PC-3 (cell line): Measurements from ENCODE around the gene DEK. TPM values are rescaled to one million over a fixed set of nuclear protein-coding genes. Genes with fewer than 3 reads are reported as not detected.

Source experiments
- ATAC-seq: fragments of 200-7000 bp; cut with Tn5 transposase; 2 replicates; pipeline ENCODE4 v1.9.1; 2020; ENCODE audit warnings: mild to moderate bottlenecking, moderate library complexity
- BruUV-seq: library from RNA; stranded (reverse); fragments of 400-500 nt; replicated peaks from 2 replicates; lab custom pipeline; 2021; lab: Mats Ljungman, UMichigan
- CTCF ChIA-PET: fragments of 300-600 bp; sonication (Branson Sonifier 250); formaldehyde crosslinking; loops from one replicate; lab custom pipeline; 2022; ENCODE audit warnings: antibody characterized with exemption; lab: Charles Lee
- POLR2A ChIA-PET: fragments of 300-600 bp; sonication (Branson Sonifier 250); formaldehyde crosslinking; loops from one replicate; lab custom pipeline; 2022; ENCODE audit warnings: antibody characterized with exemption; ENCODE audit not compliant: unreplicated experiment; lab: Charles Lee
- DNase-seq: peaks from one replicate; pipeline ENCODE4 v3.0.0-alpha.2; 2015
- H2AFZ ChIP-seq: fragments of 300-600 bp; sonication (generic); 2 replicates; pipeline ENCODE4 v1.6.0; 2016; ENCODE audit warnings: antibody characterized with exemption, low read length
- H3F3A ChIP-seq: fragments of 300-600 bp; sonication (generic); one replicate; pipeline ENCODE4 v1.6.0; 2017; ENCODE audit warnings: antibody characterized with exemption, low read length, control low read depth, mild to moderate bottlenecking; ENCODE audit not compliant: unreplicated experiment
- H3K27ac ChIP-seq: fragments of 300-600 bp; sonication (generic); 2 replicates; pipeline ENCODE4 v1.5.1; 2016; ENCODE audit warnings: mild to moderate bottlenecking, low read length
- H3K27me3 ChIP-seq: fragments of 300-600 bp; sonication (generic); 2 replicates; pipeline ENCODE4 v1.6.1; 2016; ENCODE audit warnings: low read length, mixed read lengths
- H3K36me3 ChIP-seq: fragments of 300-600 bp; sonication (generic); 2 replicates; pipeline ENCODE4 v1.6.1; 2016; ENCODE audit warnings: low read depth, mixed run types, low read length, mixed read lengths
- H3K4me1 ChIP-seq: fragments of 300-600 bp; sonication (generic); 2 replicates; pipeline ENCODE4 v1.5.1; 2016; ENCODE audit warnings: low read length; ENCODE audit not compliant: insufficient read depth
- H3K4me2 ChIP-seq: fragments of 300-600 bp; sonication (generic); 2 replicates; pipeline ENCODE4 v1.6.0; 2016; ENCODE audit warnings: low read length
- H3K4me3 ChIP-seq: fragments of 300-600 bp; sonication (generic); 2 replicates; pipeline ENCODE4 v1.5.1; 2016; ENCODE audit warnings: mild to moderate bottlenecking, low read length, mixed read lengths
- H3K79me2 ChIP-seq: fragments of 300-600 bp; sonication (generic); 2 replicates; pipeline ENCODE4 v1.6.1; 2017; ENCODE audit warnings: low read length, mixed read lengths
- H3K9ac ChIP-seq: fragments of 300-600 bp; sonication (generic); 2 replicates; pipeline ENCODE4 v1.6.0; 2016; ENCODE audit warnings: mild to moderate bottlenecking, low read length
- H3K9me2 ChIP-seq: fragments of 300-600 bp; sonication (generic); replicated peaks from 2 replicates; pipeline ENCODE4 v1.6.1; 2016; ENCODE audit warnings: mixed run types, low read length, mixed read lengths
- H3K9me3 ChIP-seq: fragments of 300-600 bp; sonication (generic); 2 replicates; pipeline ENCODE4 v1.6.1; 2016; ENCODE audit warnings: low read length, mixed read lengths
- H4K20me1 ChIP-seq: fragments of 300-600 bp; sonication (generic); 2 replicates; pipeline ENCODE4 v1.6.1; 2016; ENCODE audit warnings: low read length, mixed read lengths
- CTCF ChIP-seq: fragments of 300-600 bp; sonication (generic); conservative IDR thresholded peaks from 2 replicates; pipeline ENCODE4 v1.5.1; 2017; ENCODE audit warnings: antibody characterized with exemption, low read depth, mild to moderate bottlenecking, low read length
- EZH2 ChIP-seq: fragments of 300-600 bp; sonication (generic); IDR thresholded peaks from one replicate; pipeline ENCODE4 v1.6.1; 2017; ENCODE audit warnings: antibody characterized with exemption, mild to moderate bottlenecking, low read length; ENCODE audit not compliant: unreplicated experiment
- EZH2phosphoT487 ChIP-seq: fragments of 300-600 bp; sonication (generic); IDR thresholded peaks from 2 replicates; pipeline ENCODE4 v1.6.1; 2018; ENCODE audit warnings: mild to moderate bottlenecking, antibody characterized with exemption, low read length, borderline replicate concordance
- intact Hi-C: fragments of 100-400 bp; cut with micrococcal nuclease; formaldehyde crosslinking; loops from 2 replicates; pipeline ENCODE4 v1.9.0; 2023
- total RNA-seq: library from RNA; depleted of rRNA; stranded (reverse); fragments of >200 nt; gene quantifications from 2 replicates; pipeline ENCODE4 v1.2.3, GENCODE V29; 2014

DEK gene
- total RNA-seq, 1 experiment from 2014 or later, result 155 TPM

DNA sequence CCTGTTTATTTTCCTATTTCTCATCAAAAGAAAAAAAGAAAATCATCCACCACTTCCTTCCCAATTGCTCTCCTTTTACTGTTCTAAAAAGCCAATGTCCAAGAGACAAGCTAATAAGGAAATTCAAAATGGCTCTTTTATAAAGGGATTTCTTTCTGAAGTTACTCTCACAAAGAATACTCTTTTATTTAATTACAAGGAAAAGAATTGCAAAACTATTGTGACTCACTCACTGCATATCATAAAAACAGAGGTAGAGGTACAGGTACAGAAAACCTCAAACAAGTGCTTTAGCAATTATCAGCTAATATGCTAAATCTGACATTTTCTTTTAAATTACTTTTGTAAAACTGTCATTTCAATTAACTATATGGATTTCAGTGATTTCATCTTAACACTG is 18.1 kb downstream of the DEK start:
- peak; percentile 40 for DNase-seq
- no peak overlapping the region for H3K4me2 ChIP-seq
- peaks cover 68% of the 10 kb centered on the region for H3K36me3 ChIP-seq
- H3K4me3 ChIP-seq, result no peak overlapping the region
- ChIA-PET POLR2A (no interaction called here), CTCF (no interaction called here)
- H2AFZ ChIP-seq, result no peak overlapping the region
- H3K27ac ChIP-seq, result peak overlapping the region; percentile 9; the same call in 1 of the 2 replicates
- peaks cover 54% of the 10 kb centered on the region for H3K79me2 ChIP-seq
- H3F3A ChIP-seq, result peaks cover 8% of the 10 kb centered on the region
- TF ChIP-seq EZH2phosphoT487 (no peak), CTCF (no peak), EZH2 (no peak)
- no peaks in the 10 kb centered on the region for H3K9me2 ChIP-seq
- BruUV-seq, result no TSS peak
- H3K27me3 ChIP-seq, result no peaks in the 10 kb centered on the region
- no peak overlapping the region for H3K9ac ChIP-seq
- intact Hi-C loops, result loop anchor here (10.0 kb wide), 1 partner anchor 381 kb away; no protein-coding TSS in a partner anchor
- H3K4me1 ChIP-seq, result peaks cover 39% of the 10 kb centered on the region
- H4K20me1 ChIP-seq, result peaks cover 10% of the 10 kb centered on the region; the same call in 1 of the 2 replicates
- H3K9me3 ChIP-seq, result no peaks in the 10 kb centered on the region
- no peak for ATAC-seq

- ChIA-PET POLR2A (no interaction called here), CTCF (no interaction called here)
- TF ChIP-seq EZH2phosphoT487 (no peak), EZH2 (no peak), CTCF (no peak)
- Histone ChIP-seq H3K9ac (no peak overlapping the region), H3F3A (peaks cover 8% of the 10 kb centered on the region), H3K79me2 (peaks cover 54% of the 10 kb centered on the region), H4K20me1 (peaks cover 16% of the 10 kb centered on the region), H3K27me3 (no peaks in the 10 kb centered on the region), H3K4me3 (no peak overlapping the region), H3K27ac (peak overlapping the region; percentile 9; the same call in 1 of the 2 replicates), H3K4me1 (peaks cover 40% of the 10 kb centered on the region), H3K9me3 (no peaks in the 10 kb centered on the region), H3K4me2 (no peak overlapping the region), H2AFZ (no peak overlapping the region), H3K36me3 (peaks cover 68% of the 10 kb centered on the region), H3K9me2 (no peaks in the 10 kb centered on the region)
- ATAC-seq, result no peak
- BruUV-seq, result no TSS peak
- DNase-seq, result no peak
- intact Hi-C loops, result loop anchor here (10.0 kb wide), 1 partner anchor 381 kb away; no protein-coding TSS in a partner anchor
Measured at GRCh38 chr6:18245642-18246041, 18.7 kb downstream of the DEK start.

- no peak overlapping the region for H3K4me3 ChIP-seq
- TF ChIP-seq CTCF, result no peak
- TF ChIP-seq EZH2, result no peak
- no peak for TF ChIP-seq EZH2phosphoT487
- H4K20me1 ChIP-seq, result peaks cover 19% of the 10 kb centered on the region
- H3K79me2 ChIP-seq, result peaks cover 56% of the 10 kb centered on the region
- intact Hi-C loops, result loop anchor here (10.0 kb wide), 1 partner anchor 380 kb away; no protein-coding TSS in a partner anchor
- no peak for DNase-seq
- no peak overlapping the region for H3K27ac ChIP-seq
- H2AFZ ChIP-seq, result no peak overlapping the region
- ChIA-PET POLR2A (no interaction called here), CTCF (no interaction called here)
- H3K9me3 ChIP-seq, result no peaks in the 10 kb centered on the region
- H3K9me2 ChIP-seq, result no peaks in the 10 kb centered on the region
- no TSS peak for BruUV-seq
- no peak for ATAC-seq
- no peak overlapping the region for H3K4me2 ChIP-seq
- peaks cover 72% of the 10 kb centered on the region for H3K36me3 ChIP-seq
- H3F3A ChIP-seq, result peaks cover 8% of the 10 kb centered on the region
- H3K27me3 ChIP-seq, result no peaks in the 10 kb centered on the region
- H3K4me1 ChIP-seq, result peaks cover 40% of the 10 kb centered on the region
- no peak overlapping the region for H3K9ac ChIP-seq
Measured at GRCh38 chr6:18245079-18245478, 19.3 kb downstream of the DEK start.
